SU-DHL-6 (cell line): ENCODE results near the gene NTM.

Experiments
- EZH2phosphoT487 ChIP-seq: fragments of 200-600 bp; sonication (generic), shearing (Covaris generic); conservative IDR thresholded peaks from 2 replicates; pipeline ENCODE4 v1.6.1; 2018; ENCODE audit warnings: mild to moderate bottlenecking, antibody characterized with exemption, low read length, moderate library complexity, mixed read lengths
- TF ChIP-seq, protein P1 (sequence below): fragments of 200-600 bp; sonication (generic); IDR thresholded peaks from one replicate; pipeline ENCODE4 v1.5.1; 2017; ENCODE audit warnings: antibody characterized with exemption, mild to moderate bottlenecking, low read length, moderate library complexity; ENCODE audit not compliant: insufficient read depth, poor library complexity, severe bottlenecking

DNA sequence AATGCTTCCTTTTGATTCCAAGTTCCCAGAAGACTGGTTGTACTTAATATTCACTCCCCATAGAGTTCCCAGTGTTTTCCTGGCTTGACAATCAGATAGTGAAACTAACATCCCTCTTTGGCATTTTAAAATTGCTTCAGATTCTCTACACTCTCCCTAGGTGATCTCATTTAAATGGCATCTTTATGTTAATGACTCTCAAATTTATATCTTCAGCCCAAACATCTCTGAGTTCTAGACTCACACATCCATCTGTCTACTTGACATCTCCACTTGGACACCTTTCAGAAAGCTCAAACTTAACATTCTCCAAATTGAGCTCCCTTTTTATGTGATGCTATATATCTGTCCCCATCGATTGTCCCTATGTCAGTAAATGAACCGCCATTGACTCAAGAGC, 232.0 kb downstream of the NTM start:
- TF ChIP-seq, protein P1, sequence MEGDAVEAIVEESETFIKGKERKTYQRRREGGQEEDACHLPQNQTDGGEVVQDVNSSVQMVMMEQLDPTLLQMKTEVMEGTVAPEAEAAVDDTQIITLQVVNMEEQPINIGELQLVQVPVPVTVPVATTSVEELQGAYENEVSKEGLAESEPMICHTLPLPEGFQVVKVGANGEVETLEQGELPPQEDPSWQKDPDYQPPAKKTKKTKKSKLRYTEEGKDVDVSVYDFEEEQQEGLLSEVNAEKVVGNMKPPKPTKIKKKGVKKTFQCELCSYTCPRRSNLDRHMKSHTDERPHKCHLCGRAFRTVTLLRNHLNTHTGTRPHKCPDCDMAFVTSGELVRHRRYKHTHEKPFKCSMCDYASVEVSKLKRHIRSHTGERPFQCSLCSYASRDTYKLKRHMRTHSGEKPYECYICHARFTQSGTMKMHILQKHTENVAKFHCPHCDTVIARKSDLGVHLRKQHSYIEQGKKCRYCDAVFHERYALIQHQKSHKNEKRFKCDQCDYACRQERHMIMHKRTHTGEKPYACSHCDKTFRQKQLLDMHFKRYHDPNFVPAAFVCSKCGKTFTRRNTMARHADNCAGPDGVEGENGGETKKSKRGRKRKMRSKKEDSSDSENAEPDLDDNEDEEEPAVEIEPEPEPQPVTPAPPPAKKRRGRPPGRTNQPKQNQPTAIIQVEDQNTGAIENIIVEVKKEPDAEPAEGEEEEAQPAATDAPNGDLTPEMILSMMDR: no peak
- TF ChIP-seq EZH2phosphoT487: no peak
